Measurements from ENCODE around the gene ITIH5. TPM values are rescaled to one million over a fixed set of nuclear protein-coding genes. Genes with fewer than 3 reads are reported as not detected.

ITIH5 gene
- total and polyA plus RNA-seq, 2 donors, result 97.6 to 113 TPM

DNA sequence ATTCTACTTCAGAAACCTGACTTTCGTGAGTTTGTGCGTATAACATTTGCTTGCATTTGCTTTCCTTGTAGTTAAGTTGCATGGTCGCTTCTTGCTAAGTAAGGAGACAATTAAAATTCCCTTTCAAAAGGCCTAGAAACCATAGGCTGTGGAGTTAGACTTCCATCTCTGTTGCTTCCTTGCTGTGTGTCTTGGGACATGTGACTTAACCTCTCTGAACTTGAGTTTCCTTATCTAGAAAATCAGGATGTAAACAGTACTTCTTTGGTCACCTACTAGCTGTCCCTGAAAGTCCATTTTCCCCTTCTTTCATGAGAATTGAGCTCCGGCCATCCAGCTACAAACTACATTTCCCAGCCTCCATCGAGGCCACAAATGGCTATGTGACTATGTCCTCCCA lies 89.2 kb downstream of the ITIH5 start:
- Histone ChIP-seq H3K4me1 (ENCODE audit: insufficient read depth) (no peaks in the 10 kb centered on the region), H3K27ac (ENCODE audit: low read depth) (no peak overlapping the region), H3K4me3 (ENCODE audit: low read depth, low read length) (no peak overlapping the region), H3K36me3 (ENCODE audit: insufficient read depth) (no peaks in the 10 kb centered on the region)
- no peak for DNase-seq (ENCODE audit: extremely low spot score)
- 96% methylated on average over 5 of the region's 5 CpGs for WGBS

DNA sequence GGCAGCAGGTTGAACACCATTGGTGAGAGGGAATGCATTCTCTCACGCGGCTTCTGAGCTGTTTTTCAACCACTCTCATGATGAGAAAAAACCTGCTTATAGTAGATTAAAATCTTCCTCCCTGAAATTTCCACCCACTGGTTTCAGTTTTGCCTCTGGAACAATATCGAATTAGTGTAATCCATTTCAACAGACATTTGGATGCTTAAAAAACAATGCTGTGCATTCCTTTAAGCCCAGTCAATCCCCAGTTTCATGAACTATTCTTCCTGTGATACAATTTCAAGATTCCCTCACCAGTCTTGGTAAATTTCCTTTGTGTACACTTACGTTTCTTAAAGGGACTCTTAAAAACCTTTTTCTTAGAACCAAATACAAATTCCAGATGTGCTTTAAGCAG lies 89.6 kb downstream of the ITIH5 start:
- DNase-seq (ENCODE audit: extremely low spot score), result no peak
- Histone ChIP-seq H3K36me3 (ENCODE audit: insufficient read depth) (no peaks in the 10 kb centered on the region), H3K27ac (ENCODE audit: low read depth) (no peak overlapping the region), H3K4me1 (ENCODE audit: insufficient read depth) (no peaks in the 10 kb centered on the region), H3K4me3 (ENCODE audit: low read depth, low read length) (no peak overlapping the region)
- 72% methylated on average over 4 of the region's 4 CpGs for WGBS

DNA sequence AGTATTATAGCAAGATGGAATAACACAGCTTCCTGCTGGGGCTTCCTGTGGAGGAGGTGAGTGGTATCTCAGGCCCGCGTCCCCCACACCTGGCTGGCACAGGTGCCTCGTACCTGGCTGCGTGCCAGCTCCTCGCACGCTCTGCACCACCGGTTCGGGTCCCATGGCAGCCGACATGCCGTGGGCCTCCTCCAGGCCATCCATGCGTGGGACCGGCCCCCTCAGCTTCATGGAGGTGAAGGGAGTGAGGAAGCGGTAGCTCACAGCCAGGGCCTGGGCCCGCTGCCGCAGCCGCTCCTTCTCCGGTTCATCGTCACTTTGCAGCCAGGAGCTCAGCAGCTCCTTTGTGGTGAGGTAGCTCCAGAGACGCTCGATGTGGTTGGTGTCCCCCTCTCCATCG lies 90.4 kb downstream of the ITIH5 start:
- 94% methylated on average over 21 of the region's 21 CpGs for WGBS
- no peak overlapping the region for H3K4me3 ChIP-seq (ENCODE audit: low read depth, low read length)
- no peak for DNase-seq (ENCODE audit: extremely low spot score)
- no peaks in the 10 kb centered on the region for H3K36me3 ChIP-seq (ENCODE audit: insufficient read depth)
- no peaks in the 10 kb centered on the region for H3K4me1 ChIP-seq (ENCODE audit: insufficient read depth)
- no peak overlapping the region for H3K27ac ChIP-seq (ENCODE audit: low read depth)

DNA sequence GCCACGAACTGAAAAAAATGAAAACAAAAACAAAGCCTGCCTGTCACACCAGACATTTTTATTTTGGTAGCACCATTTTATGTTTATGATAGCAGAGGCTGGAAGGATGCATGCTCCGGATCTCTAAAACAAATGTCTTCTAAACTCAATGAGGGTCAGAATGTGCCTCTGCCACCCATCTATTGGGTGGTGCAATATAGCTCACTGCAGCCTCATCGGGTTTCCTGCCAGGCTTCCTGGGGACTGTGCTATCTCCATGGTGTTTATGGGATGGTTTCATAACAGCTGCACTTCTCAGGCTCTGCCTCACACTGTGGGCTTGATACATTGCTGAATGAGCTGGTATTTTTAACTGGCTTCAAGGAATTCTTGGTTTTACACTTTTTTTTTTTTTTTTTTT lies 94.4 kb downstream of the ITIH5 start:
- DNase-seq (ENCODE audit: extremely low spot score), result no peak
- H3K27ac ChIP-seq (ENCODE audit: low read depth), result no peak overlapping the region
- no peaks in the 10 kb centered on the region for H3K36me3 ChIP-seq (ENCODE audit: insufficient read depth)

DNA sequence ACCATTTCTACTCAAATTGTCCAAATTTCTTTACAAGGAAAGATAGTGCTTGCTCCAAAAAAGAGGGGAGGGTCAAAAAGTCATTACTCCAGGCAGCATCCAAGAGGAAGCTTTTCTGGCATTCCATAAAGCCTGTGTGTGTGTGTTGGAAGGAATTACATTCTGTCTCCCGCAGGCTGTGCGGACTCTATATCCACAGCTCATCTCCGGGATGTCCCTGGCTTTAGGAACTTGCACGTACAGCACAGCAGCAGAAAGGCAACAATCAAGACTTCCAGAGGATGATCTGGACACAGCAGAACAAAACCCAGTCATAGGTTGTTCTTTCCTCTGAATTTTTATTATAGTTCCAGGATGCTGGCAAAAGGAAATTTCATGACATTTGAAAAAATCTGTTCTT lies 94.8 kb downstream of the ITIH5 start:
- H3K4me3 ChIP-seq (ENCODE audit: low read depth, low read length), result no peak overlapping the region
- no peak overlapping the region for H3K27ac ChIP-seq (ENCODE audit: low read depth)
- DNase-seq (ENCODE audit: extremely low spot score), result no peak
- H3K4me1 ChIP-seq (ENCODE audit: insufficient read depth), result no peaks in the 10 kb centered on the region
- 27% methylated on average over 4 of the region's 4 CpGs for WGBS
- no peaks in the 10 kb centered on the region for H3K36me3 ChIP-seq (ENCODE audit: insufficient read depth)

More for the DNA sequence above, 94.4 kb downstream of the ITIH5 start:
- H3K4me3 ChIP-seq (ENCODE audit: low read depth, low read length), result no peak overlapping the region
- H3K4me1 ChIP-seq (ENCODE audit: insufficient read depth), result no peaks in the 10 kb centered on the region
- 17% methylated on average over 3 of the region's 3 CpGs for WGBS

DNA sequence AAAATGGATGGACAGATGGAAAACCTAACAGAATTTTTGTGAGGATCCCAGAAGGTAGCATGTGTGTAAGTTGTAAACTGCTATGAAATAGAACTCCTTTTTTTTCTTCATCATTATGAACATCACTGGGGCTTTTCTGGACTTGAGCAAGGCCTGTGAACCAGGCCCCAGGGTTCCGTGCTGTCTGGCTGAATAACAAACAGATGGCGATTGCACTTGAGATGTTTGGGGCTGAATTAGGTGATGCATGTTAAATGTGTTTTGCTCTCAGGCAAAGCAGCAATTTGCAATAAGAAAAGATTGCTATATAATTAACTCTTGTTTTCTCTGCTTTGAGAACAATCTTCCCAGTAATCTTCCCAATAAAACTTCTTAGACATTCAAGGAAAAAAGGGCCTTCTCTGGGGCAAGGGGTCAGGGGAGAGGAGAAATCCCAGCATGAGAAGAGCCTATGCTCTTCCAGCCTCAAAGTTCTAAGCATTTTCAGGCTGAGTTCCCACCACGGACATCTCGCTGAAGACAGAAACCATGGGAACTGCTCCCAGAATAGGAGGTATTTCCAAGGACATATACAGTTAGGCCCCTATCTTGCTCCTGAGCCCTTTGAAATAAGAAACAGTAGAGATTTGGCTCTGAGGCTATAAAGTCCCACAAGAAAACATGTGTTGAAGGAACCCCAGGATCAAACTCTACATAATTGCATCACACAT lies 98.7 kb downstream of the ITIH5 start:
- WGBS, result 61% methylated on average over 4 of the region's 4 CpGs
- no peaks in the 10 kb centered on the region for H3K36me3 ChIP-seq (ENCODE audit: insufficient read depth)
- H3K4me3 ChIP-seq (ENCODE audit: low read depth, low read length), result no peak overlapping the region
- no peak for DNase-seq (ENCODE audit: extremely low spot score)
- H3K4me1 ChIP-seq (ENCODE audit: insufficient read depth), result no peaks in the 10 kb centered on the region
- H3K27ac ChIP-seq (ENCODE audit: low read depth), result no peak overlapping the region

DNA sequence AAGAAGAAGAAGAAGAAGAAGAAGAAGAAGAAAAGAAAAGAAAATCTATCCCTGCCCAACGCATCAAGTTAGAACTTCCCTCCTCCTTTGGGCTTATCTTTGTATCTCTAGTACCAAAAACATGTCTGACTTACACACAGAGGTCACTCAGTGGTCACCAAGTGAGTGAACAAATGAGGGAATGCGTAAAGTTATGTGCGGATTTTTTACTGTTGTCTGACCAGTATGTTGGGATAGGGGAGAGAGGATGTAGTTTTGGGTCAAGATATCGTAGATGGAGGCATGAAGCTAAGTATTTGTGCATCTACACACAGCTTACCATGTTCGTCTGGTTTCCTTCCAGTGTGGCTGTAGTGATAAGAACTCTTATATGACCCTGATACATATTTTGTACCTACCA lies 99.9 kb downstream of the ITIH5 start:
- H3K4me3 ChIP-seq (ENCODE audit: low read depth, low read length), result no peak overlapping the region
- no peak overlapping the region for H3K27ac ChIP-seq (ENCODE audit: low read depth)
- H3K4me1 ChIP-seq (ENCODE audit: insufficient read depth), result no peaks in the 10 kb centered on the region
- DNase-seq (ENCODE audit: extremely low spot score), result no peak
- H3K36me3 ChIP-seq (ENCODE audit: insufficient read depth), result no peaks in the 10 kb centered on the region
- WGBS, result 93% methylated on average over 5 of the region's 5 CpGs

DNA sequence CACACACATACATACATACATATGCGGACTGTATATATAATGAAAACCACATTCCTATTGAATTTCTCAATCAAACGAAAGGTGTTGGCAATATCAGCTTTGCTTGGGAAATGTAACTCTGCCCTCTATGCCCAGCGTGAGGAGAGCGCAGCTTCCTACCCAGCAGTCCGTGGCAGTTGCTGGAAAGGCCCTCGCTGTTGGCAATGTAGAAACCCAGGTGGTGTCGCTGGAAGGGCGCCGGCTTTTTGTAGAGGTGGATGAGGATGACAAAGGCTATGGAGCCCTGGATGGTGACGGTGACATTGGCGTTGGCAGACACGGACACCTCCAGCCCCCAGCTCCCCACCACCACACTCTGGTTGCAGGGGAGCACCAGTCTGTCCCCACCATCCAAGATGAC lies 100.9 kb downstream of the ITIH5 start:
- H3K36me3 ChIP-seq (ENCODE audit: insufficient read depth), result no peaks in the 10 kb centered on the region
- no peak overlapping the region for H3K27ac ChIP-seq (ENCODE audit: low read depth)
- DNase-seq (ENCODE audit: extremely low spot score), result no peak
- H3K4me1 ChIP-seq (ENCODE audit: insufficient read depth), result no peaks in the 10 kb centered on the region
- H3K4me3 ChIP-seq (ENCODE audit: low read depth, low read length), result no peak overlapping the region
- 97% methylated on average over 12 of the region's 12 CpGs for WGBS

DNA sequence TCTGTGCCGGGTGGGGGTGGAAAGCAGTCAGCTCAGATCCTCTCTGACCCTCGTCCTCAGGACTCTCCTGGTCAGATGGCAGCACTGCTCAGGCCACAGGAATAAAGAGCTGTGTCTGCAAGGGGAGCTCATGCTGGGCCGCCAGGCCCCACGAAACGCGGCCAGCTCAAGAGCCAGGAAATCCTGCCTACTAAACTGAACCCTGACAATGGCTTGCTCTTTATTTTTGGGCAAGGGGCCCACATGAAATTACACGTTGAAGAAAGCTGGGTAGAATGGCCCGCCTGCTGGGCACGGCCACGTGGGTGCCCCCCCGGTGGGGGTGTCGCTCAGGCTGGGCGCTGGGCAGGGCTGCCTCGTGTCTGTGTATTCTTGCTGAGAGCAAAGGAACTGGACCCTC lies 103.0 kb downstream of the ITIH5 start:
- H3K27ac ChIP-seq (ENCODE audit: low read depth), result peak overlapping the region; percentile 45
- no peaks in the 10 kb centered on the region for H3K36me3 ChIP-seq (ENCODE audit: insufficient read depth)
- no peak overlapping the region for H3K4me3 ChIP-seq (ENCODE audit: low read depth, low read length)
- no peaks in the 10 kb centered on the region for H3K4me1 ChIP-seq (ENCODE audit: insufficient read depth)
- WGBS, result 37% methylated on average over 14 of the region's 14 CpGs
- no peak for DNase-seq (ENCODE audit: extremely low spot score)

DNA sequence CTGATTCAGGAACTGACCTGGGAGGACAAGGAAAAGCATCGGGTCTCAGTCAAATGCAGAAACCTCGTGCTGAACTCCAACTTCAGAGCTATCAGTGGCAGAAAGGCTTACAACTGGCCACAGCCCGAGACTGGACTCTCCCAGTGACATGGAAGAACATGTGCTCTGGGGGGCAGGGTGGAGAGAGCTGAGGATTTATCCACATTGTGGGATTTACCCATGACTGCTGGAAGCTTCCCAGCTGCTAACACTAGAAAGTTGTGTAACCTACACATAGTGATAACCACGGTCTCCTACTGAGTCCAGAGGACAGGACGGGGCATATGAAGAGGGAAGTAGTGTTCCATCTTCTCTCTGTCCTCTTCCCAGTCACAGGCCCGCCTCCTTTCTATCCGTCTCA lies 103.4 kb downstream of the ITIH5 start:
- 20% methylated on average over 7 of the region's 7 CpGs for WGBS
- H3K4me3 ChIP-seq (ENCODE audit: low read depth, low read length), result no peak overlapping the region
- no peaks in the 10 kb centered on the region for H3K4me1 ChIP-seq (ENCODE audit: insufficient read depth)
- peak overlapping the region; percentile 45 for H3K27ac ChIP-seq (ENCODE audit: low read depth)
- no peaks in the 10 kb centered on the region for H3K36me3 ChIP-seq (ENCODE audit: insufficient read depth)
- DNase-seq (ENCODE audit: extremely low spot score), result no peak

DNA sequence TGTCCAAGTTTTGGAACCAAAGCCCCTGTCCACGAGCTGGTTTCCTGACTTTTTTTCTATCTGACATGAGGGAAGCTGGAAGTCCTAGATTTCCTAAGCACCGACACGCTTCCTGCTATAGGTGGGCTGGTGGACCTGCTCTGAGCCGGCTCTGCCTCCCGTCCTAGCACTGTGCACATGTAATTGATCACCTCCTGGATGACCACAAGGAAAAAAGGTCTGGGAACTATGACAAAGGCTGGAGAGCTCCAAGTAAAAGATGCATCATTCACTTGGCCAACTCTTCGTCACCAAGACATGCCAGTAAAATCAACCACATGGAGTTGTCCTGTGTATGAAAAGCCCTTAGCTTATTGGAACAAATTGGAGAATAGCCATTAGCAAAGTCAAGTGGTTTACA lies 104.8 kb downstream of the ITIH5 start:
- Histone ChIP-seq H3K4me3 (ENCODE audit: low read depth, low read length) (no peak overlapping the region), H3K27ac (ENCODE audit: low read depth) (no peak overlapping the region), H3K36me3 (ENCODE audit: insufficient read depth) (no peaks in the 10 kb centered on the region), H3K4me1 (ENCODE audit: insufficient read depth) (no peaks in the 10 kb centered on the region)
- 58% methylated on average over 6 of the region's 6 CpGs for WGBS
- no peak for DNase-seq (ENCODE audit: extremely low spot score)

DNA sequence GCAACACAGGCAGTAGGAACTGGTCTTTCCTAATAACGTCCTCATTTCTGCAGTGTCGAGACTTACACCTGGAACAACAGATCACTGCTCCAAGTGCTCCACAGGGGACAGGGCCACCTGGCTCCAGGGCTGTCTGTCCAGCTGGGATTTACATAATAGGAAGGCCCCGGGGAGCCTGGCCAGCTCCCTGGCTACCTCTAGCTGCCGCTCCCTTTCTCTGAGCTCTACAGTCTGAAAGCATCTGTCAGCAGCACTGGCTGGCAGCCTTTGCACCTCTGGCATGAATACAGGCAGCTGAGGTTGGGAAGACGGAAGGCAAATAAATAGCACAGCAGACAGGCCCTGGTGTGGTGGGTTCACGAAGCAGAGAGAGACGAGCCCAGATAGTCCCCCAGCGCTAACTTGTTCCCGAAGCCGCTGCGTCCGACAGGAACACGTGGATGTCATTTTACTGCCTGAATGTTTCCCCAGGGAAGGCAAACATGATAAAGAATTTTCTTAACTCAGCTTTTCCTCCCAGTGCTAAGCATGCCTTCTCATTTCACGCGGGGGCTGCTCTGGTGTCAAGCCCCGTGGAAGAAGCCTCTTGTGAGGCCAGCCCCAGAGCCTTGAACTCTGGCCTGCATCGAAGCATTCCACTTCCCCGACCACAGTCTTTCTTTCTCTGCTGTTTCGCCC lies 105.4 kb downstream of the ITIH5 start:
- 14% methylated on average over 19 of the region's 19 CpGs for WGBS
- Histone ChIP-seq H3K4me1 (ENCODE audit: insufficient read depth) (no peaks in the 10 kb centered on the region), H3K4me3 (ENCODE audit: low read depth, low read length) (no peak overlapping the region), H3K36me3 (ENCODE audit: insufficient read depth) (no peaks in the 10 kb centered on the region), H3K27ac (ENCODE audit: low read depth) (no peak overlapping the region)
- no peak for DNase-seq (ENCODE audit: extremely low spot score)

DNA sequence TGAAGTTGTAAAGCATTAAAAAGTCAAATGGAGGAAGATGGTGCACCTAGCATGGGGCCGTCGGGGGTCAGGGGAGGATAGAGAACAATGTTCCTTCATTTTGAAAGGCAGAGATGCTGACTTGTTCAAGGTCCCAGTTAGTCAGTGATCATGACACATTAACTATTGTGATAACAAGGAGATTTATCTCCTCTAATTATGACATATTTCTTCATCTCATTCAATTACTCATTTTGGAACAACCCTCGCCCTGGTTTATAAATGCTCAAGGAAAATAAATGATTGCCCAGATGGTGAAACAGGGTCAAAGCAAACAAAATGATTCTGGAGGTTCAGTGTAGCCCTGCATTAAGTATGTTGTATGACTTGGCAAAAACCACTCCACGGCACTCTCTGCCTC lies 106.2 kb downstream of the ITIH5 start:
- Histone ChIP-seq H3K4me1 (ENCODE audit: insufficient read depth) (no peaks in the 10 kb centered on the region), H3K27ac (ENCODE audit: low read depth) (no peak overlapping the region)
- WGBS, result 49% methylated on average over 4 of the region's 4 CpGs

DNA sequence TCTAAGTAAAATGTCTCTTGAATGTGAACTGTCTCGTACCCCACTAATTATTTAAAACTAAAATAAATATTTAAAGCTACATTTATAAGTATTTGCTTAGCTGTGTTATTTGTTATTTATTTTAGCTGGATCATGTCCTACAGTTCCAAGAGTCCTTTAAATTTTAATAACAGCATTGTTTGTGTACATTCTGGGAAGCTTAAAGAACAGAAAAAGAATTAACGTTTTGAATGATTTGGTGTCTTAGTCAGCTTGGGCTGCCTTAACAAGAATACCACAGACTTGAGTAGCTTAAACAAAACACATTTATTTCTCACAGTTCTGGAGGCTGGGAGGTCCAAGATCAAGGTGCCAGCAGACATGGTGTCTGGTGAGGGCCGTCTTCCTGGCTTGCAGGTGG lies 107.4 kb downstream of the ITIH5 start:
- 41% methylated on average over 3 of the region's 3 CpGs for WGBS
- no peak overlapping the region for H3K4me3 ChIP-seq (ENCODE audit: low read depth, low read length)
- no peaks in the 10 kb centered on the region for H3K4me1 ChIP-seq (ENCODE audit: insufficient read depth)
- no peaks in the 10 kb centered on the region for H3K36me3 ChIP-seq (ENCODE audit: insufficient read depth)
- no peak for DNase-seq (ENCODE audit: extremely low spot score)
- no peak overlapping the region for H3K27ac ChIP-seq (ENCODE audit: low read depth)

More for the DNA sequence above, 106.2 kb downstream of the ITIH5 start:
- no peak for DNase-seq (ENCODE audit: extremely low spot score)
- H3K4me3 ChIP-seq (ENCODE audit: low read depth, low read length), result no peak overlapping the region
- no peaks in the 10 kb centered on the region for H3K36me3 ChIP-seq (ENCODE audit: insufficient read depth)
